Breast epithelium (tissue), 4 donors: ENCODE measurements around the gene TBC1D26. TPM values are rescaled to one million over a fixed set of nuclear protein-coding genes. Genes with fewer than 3 reads are reported as not detected.
"Not testable (repeated sequence)": the region's sequence is repeated elsewhere in the genome, so short reads cannot be mapped to it uniquely, and the experiment has no call there.

Source experiments
- DNase-seq, 2 donors: peaks; one replicate each; pipeline ENCODE4 v3.0.0-alpha.2; 2019; ENCODE audit warnings: low spot score in 2 of 2
- H3K27ac ChIP-seq, 2 donors: fragments of 200-600 bp; sonication (generic) in 1 of 2; one replicate each; pipeline ENCODE4 v1.5.1; 2016 to 2019; ENCODE audit warnings: mild to moderate bottlenecking in 1 of 2
- H3K27me3 ChIP-seq, 2 donors: fragments of 200-600 bp; sonication (generic) in 1 of 2; one replicate each; pipeline versions ENCODE4 v1.5.1 to v1.6.0; 2017 to 2019; ENCODE audit warnings: control low read depth in 1 of 2, mild to moderate bottlenecking in 1 of 2
- H3K36me3 ChIP-seq: fragments of 200-600 bp; one replicate; pipeline ENCODE4 v1.5.1; 2019
- H3K4me1 ChIP-seq, 2 donors: fragments of 200-600 bp; sonication (generic); one replicate each; pipeline ENCODE4 v1.5.1; 2016 to 2019; ENCODE audit warnings: control low read depth in 1 of 2
- H3K4me3 ChIP-seq, 3 donors: fragments of 200-600 bp; sonication (generic); 1 replicate in 2 of 3; 2 replicates in 1 of 3; pipeline ENCODE4 v1.5.1; 2016 to 2019; ENCODE audit warnings: mild to moderate bottlenecking in 3 of 3, moderate library complexity in 2 of 3
- H3K9me3 ChIP-seq, 2 donors: fragments of 200-600 bp; sonication (generic) in 1 of 2; one replicate each; pipeline ENCODE4 v1.5.1; 2016 to 2019; ENCODE audit warnings: control low read depth in 1 of 2
- POLR2A ChIP-seq: fragments of 450-650 bp; IDR thresholded peaks from one replicate; pipeline ENCODE4 v1.6.1; 2016; ENCODE audit warnings: antibody characterized with exemption, mild to moderate bottlenecking, moderate library complexity
- POLR2AphosphoS5 ChIP-seq, 3 donors: sonication (generic); formaldehyde crosslinking; IDR thresholded peaks; one replicate each; pipeline ENCODE4 v1.6.1; 2017; ENCODE audit warnings: antibody characterized with exemption in 3 of 3
- intact Hi-C: fragments of 100-400 bp; cut with DNase I; formaldehyde crosslinking; loops from one replicate; pipeline ENCODE4 v1.15.1; 2023; ENCODE audit warnings: low total_unique reads
- total RNA-seq, 3 donors: library from RNA; depleted of rRNA; stranded (reverse); fragments of >200 nt; gene quantifications; one replicate each; pipeline ENCODE4 v1.1.0, GENCODE V29; 2016
- TF ChIP-seq, protein P1 (sequence below), 3 donors: fragments of 450-650 bp; IDR thresholded peaks; one replicate each; pipeline ENCODE4 v1.5.1; 2016 to 2017; ENCODE audit warnings: antibody characterized with exemption in 3 of 3, mild to moderate bottlenecking in 3 of 3, moderate library complexity in 3 of 3

The TBC1D26 gene
- total RNA-seq, 3 donors from 2014 or later, result 0.33 to 0.44 TPM; not detected in 1

DNA sequence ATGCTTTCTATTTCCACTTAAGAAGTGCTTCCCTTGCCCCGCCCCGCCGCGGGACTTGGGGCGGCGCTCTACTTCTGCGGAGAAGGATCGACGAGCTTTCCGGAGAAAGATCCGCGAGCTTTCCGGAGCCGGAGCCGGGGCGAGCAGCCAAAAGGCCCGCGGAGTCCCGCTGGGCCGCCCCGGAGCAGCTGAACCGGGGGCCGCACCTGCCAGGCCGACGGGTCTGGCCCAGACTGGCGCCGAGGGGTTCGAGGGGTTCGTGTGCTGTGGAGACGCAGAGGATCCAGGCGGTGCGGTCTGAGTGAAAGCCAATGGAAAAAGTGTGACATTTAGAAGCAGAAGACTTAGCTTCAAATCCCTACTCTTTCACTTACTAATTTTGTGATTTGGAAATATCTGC lies 50.8 kb downstream of the TBC1D26 start:
- intact Hi-C loops, result no loop called here
- H3K27ac ChIP-seq, result peak overlapping the region; percentile 62 to 74
- H3K4me3 ChIP-seq, result peak overlapping the region; percentile 47 to 66 (median 53)

GRCh38 chr17:15783461-15783860 lies 51.4 kb downstream of the TBC1D26 start:
- Histone ChIP-seq H3K27me3 (no peaks in the 10 kb centered on the region), H3K27ac (no peak overlapping the region), H3K4me3 (no peak overlapping the region), H3K4me1 (no peaks in the 10 kb centered on the region), H3K9me3 (no peaks in the 10 kb centered on the region), H3K36me3 (no peaks in the 10 kb centered on the region)
- intact Hi-C loops, result no loop called here
- DNase-seq, result no peak
- TF ChIP-seq, protein P1, sequence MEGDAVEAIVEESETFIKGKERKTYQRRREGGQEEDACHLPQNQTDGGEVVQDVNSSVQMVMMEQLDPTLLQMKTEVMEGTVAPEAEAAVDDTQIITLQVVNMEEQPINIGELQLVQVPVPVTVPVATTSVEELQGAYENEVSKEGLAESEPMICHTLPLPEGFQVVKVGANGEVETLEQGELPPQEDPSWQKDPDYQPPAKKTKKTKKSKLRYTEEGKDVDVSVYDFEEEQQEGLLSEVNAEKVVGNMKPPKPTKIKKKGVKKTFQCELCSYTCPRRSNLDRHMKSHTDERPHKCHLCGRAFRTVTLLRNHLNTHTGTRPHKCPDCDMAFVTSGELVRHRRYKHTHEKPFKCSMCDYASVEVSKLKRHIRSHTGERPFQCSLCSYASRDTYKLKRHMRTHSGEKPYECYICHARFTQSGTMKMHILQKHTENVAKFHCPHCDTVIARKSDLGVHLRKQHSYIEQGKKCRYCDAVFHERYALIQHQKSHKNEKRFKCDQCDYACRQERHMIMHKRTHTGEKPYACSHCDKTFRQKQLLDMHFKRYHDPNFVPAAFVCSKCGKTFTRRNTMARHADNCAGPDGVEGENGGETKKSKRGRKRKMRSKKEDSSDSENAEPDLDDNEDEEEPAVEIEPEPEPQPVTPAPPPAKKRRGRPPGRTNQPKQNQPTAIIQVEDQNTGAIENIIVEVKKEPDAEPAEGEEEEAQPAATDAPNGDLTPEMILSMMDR (IDR thresholded peaks at IDR 0.05), result no peak
- TF ChIP-seq POLR2A, result no peak
- TF ChIP-seq POLR2AphosphoS5 (IDR thresholded peaks at IDR 0.05), result no peak

More for the DNA sequence above, 50.8 kb downstream of the TBC1D26 start:
- TF ChIP-seq POLR2AphosphoS5 (IDR thresholded peaks at IDR 0.05) (no peak), POLR2A (no peak)
- TF ChIP-seq, protein P1 (IDR thresholded peaks at IDR 0.05), result no peak
- H3K36me3 ChIP-seq, result no peaks in the 10 kb centered on the region
- peak; percentile 44 to 63 for DNase-seq
- no peaks in the 10 kb centered on the region for H3K27me3 ChIP-seq
- no peaks in the 10 kb centered on the region for H3K9me3 ChIP-seq
- no peaks in the 10 kb centered on the region for H3K4me1 ChIP-seq

DNA sequence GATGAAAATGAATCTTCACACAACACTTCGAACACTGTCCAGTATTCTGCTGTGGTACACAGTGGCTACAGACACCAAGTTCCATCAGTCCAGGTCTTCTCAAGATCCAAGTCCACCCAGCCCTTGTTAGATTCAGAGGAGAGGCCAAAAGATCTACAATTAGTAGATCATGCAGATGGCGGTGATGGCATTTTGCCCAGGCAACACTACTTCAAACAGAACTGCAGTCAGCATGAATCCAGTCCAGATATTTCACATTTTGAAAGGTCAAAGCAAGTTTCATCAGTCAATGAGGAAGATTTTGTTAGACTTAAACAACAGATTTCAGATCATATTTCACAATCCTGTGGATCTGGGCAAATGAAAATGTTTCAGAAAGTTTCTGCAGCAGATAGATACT lies 52.3 kb downstream of the TBC1D26 start:
- H3K4me3 ChIP-seq, H3K27ac ChIP-seq, DNase-seq, intact Hi-C loops, H3K9me3 ChIP-seq, H3K27me3 ChIP-seq, H3K4me1 ChIP-seq, H3K36me3 ChIP-seq: not testable (repeated sequence)

DNA sequence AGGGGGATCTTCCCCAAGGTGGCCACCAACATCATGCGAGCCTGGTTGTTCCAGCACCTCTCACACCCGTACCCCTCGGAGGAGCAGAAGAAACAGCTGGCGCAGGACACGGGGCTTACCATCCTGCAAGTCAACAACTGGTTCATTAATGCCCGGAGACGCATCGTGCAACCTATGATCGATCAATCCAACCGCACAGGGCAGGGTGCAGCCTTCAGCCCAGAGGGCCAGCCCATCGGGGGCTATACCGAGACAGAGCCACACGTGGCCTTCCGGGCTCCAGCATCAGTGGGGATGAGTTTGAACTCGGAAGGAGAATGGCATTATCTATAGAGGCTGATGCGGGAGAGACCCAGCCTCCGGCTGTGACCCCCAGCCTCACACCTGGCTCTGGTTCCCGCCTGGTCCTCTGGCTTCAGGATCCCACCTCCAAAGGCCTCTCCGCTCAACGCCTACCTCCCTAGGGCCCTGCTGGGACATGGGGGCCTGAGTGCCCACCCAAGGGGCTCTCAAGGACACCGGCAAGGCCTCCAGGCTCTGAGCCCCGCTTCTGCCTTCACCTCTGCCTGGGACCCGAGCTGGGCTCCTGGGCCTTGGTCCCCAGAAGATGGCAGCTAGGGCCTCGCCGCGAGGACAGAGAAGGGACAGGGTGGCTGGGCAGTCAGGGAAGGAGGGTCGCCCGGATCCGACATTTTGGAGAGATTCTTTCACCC lies 55.4 kb downstream of the TBC1D26 start:
- intact Hi-C loops, H3K4me3 ChIP-seq, H3K4me1 ChIP-seq, H3K36me3 ChIP-seq, H3K27ac ChIP-seq, H3K27me3 ChIP-seq, DNase-seq, H3K9me3 ChIP-seq: not testable (repeated sequence)

DNA sequence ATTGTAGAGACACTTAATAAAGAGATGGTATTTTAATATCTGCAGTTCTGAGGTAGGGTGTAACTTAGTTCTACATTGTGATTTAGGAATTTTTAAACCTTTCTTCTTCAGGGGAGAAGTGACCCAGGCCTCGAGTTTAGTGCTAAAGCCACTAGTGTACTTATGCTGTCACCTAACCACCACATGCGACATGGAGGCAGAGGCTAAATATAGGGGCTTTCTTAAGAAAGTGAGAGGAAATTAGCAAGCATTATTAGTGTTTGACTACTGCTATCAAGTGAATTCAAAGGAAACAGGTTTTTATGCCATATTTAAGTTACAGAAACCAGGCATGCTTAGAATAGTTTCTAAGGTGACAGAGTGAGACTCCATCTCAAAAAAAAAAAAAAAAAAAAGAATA lies 56.3 kb downstream of the TBC1D26 start:
- intact Hi-C loops, H3K4me1 ChIP-seq, H3K9me3 ChIP-seq, DNase-seq, H3K27me3 ChIP-seq, H3K36me3 ChIP-seq, H3K27ac ChIP-seq, H3K4me3 ChIP-seq: not testable (repeated sequence)

Other genes starting within 250 kb of the TBC1D26 start
- 10 to 100 TPM; 11.8 to 38.6 (median 37.4) TPM for gene TVP23C, start 168.8 kb upstream of the TBC1D26 start, total RNA-seq
- gene FBXW10B, start 112.6 kb upstream of the TBC1D26 start, total RNA-seq, result 1 to 10 TPM in 1 of 3 donors, under 1 TPM in 1, not detected in 1; 0.48 to 4.9 TPM
- 10 to 100 TPM; 12.5 to 15.4 (median 13.3) TPM for gene TRIM16, start 48.0 kb upstream of the TBC1D26 start, total RNA-seq
- gene ZNF286A, start 32.5 kb upstream of the TBC1D26 start, total RNA-seq, result 10 to 100 TPM; 22.9 to 27.5 (median 23.3) TPM
- 1 to 10 TPM in 2 of 3 donors, under 1 TPM in 1; 0.48 to 5.6 (median 4.9) TPM for gene ADORA2B, start 212.8 kb downstream of the TBC1D26 start, total RNA-seq